Left colon (tissue), 2 donors: Measurements from ENCODE around the gene SRGAP3. TPM values are rescaled to one million over a fixed set of nuclear protein-coding genes. Genes with fewer than 3 reads are reported as not detected.

Experiments used
- ATAC-seq: fragments of 200-7000 bp; cut with Tn5 transposase; one replicate; pipeline ENCODE4 v1.9.1; 2020; ENCODE audit warnings: mild to moderate bottlenecking, moderate library complexity
- DNase-seq, 2 donors: peaks; one replicate each; pipeline ENCODE4 v3.0.0-alpha.2; 2020
- intact Hi-C, 2 donors: fragments of 100-400 bp; cut with DNase I in 1 of 2; cut with micrococcal nuclease in 1 of 2; formaldehyde crosslinking; loops; one replicate each; pipeline versions ENCODE4 v1.11.2 to v1.14.0; 2022; cut with DNase I, micrococcal nuclease
- total RNA-seq, 2 donors: library from RNA; stranded (reverse); fragmentation: NEBNext Ultra II Directional; extraction: Animal tissue kit (Norgen Biotek cat#: 25700); gene quantifications; one replicate each; pipeline ENCODE4 v1.2.1, GENCODE V29; 2021
- donor health status: DM: no; HTN: no; CAD: no.
- donor health status: DM: yes; HTN: yes; CAD: no.

SRGAP3 gene
- total RNA-seq, 2 donors from 2014 or later, result 7.9 to 8.0 TPM

- intact Hi-C loops, result no loop called here
- no peak for ATAC-seq
- no peak for DNase-seq
These were observed 258.9 kb downstream of the SRGAP3 start for GRCh38 chr3:8990266-8991215.

- intact Hi-C loops, result loop anchor here in 1 of 2 donors (5.0 kb wide), 1 partner anchor 78 kb away; no protein-coding TSS in a partner anchor
- ATAC-seq (no peak), DNase-seq (no peak)
These were observed 260.5 kb downstream of the SRGAP3 start for GRCh38 chr3:8988791-8989558.

DNA sequence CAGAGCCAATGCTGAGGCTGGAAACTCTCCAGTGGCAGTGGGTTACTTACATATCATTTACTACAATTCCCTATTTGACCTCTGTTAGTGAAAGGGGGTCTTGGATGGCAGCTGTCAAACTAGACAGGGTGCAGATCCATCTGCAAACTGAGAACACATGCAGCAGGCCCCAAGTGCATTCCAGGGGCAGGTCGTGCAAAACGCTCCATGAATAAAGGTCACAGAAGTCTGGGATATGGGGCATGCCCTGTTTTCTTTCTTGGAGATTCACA is 261.1 kb downstream of the SRGAP3 start:
- ATAC-seq, result no peak
- intact Hi-C loops, result loop anchor here in 1 of 2 donors (5.0 kb wide), 1 partner anchor 79 kb away; no protein-coding TSS in a partner anchor
- no peak for DNase-seq

- intact Hi-C loops, result loop anchor here in 1 of 2 donors (5.0 kb wide), 1 partner anchor 79 kb away; no protein-coding TSS in a partner anchor
- DNase-seq (peak in 1 of 2 donors; percentile 70), ATAC-seq (peak; percentile 65)
These were observed 261.6 kb downstream of the SRGAP3 start for GRCh38 chr3:8987645-8988383.

- ATAC-seq, result no peak
These were observed 262.2 kb downstream of the SRGAP3 start for GRCh38 chr3:8987226-8987625.

GRCh38 chr3:8986741-8987140 is 262.7 kb downstream of the SRGAP3 start:
- no peak for ATAC-seq
- intact Hi-C loops, result loop anchor here in 1 of 2 donors (5.0 kb wide), 1 partner anchor 81 kb away; no protein-coding TSS in a partner anchor
- DNase-seq, result no peak

More at GRCh38 chr3:8987226-8987625, 262.2 kb downstream of the SRGAP3 start:
- DNase-seq, result no peak
- intact Hi-C loops, result loop anchor here in 1 of 2 donors (5.0 kb wide), 1 partner anchor 80 kb away; no protein-coding TSS in a partner anchor

- intact Hi-C loops, result loop anchor here in 1 of 2 donors (5.0 kb wide), 1 partner anchor 81 kb away; no protein-coding TSS in a partner anchor
- ATAC-seq, result no peak
These were observed 263.6 kb downstream of the SRGAP3 start for GRCh38 chr3:8985876-8986275.

DNA sequence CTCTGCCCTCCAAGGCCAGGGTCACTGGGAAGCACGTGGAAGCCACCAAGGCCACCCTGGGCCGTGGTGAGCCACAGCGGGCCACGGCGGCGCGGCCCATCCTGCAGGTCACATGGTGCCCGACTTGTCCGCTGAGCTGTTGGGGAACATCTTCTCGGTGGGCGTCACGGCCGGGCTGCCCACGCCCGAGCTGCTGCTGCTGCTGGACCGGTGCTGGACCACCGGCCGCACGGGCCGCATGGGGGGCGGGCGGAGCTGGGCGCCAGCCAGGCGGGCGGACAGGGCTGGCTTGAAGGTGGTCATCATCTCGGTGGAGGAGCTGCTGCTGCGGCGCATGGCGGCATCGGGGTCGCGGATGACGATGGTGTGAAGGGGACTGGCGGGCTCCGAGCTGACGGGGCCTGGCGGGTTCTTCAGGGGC is 264.0 kb downstream of the SRGAP3 start:
- no peak for ATAC-seq

More at GRCh38 chr3:8985876-8986275, 263.6 kb downstream of the SRGAP3 start:
- no peak for DNase-seq

DNA sequence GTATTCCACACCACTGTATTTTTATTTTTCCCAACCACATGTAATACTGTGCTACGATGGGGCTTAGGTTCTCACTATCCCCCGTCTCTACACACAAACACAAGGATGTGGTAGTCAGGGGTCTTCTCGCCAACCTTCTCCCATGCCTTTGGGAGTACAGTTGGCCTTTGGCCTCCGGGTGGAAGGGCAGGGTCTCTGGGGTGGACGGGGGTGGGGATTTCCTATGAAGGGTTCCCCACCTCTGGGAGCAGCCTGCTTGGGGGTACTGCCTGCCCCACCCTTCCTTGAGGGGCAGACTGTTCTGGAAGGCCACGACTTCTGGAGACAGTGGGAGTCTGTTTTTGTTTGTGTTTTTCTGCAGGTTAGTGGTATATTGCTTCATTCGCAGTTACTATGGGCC is 264.9 kb downstream of the SRGAP3 start:
- no peak for ATAC-seq
- DNase-seq, result no peak
- intact Hi-C loops, result no loop called here

More for the DNA sequence above, 264.0 kb downstream of the SRGAP3 start:
- DNase-seq, result no peak
- intact Hi-C loops, result loop anchor here in 1 of 2 donors (5.0 kb wide), 1 partner anchor 82 kb away; no protein-coding TSS in a partner anchor

GRCh38 chr3:8984081-8984480 is 265.4 kb downstream of the SRGAP3 start:
- DNase-seq (no peak), ATAC-seq (no peak)
- intact Hi-C loops, result no loop called here

GRCh38 chr3:8983591-8983990 is 265.9 kb downstream of the SRGAP3 start:
- ATAC-seq (peak; percentile 92), DNase-seq (no peak)
- intact Hi-C loops, result no loop called here

DNA sequence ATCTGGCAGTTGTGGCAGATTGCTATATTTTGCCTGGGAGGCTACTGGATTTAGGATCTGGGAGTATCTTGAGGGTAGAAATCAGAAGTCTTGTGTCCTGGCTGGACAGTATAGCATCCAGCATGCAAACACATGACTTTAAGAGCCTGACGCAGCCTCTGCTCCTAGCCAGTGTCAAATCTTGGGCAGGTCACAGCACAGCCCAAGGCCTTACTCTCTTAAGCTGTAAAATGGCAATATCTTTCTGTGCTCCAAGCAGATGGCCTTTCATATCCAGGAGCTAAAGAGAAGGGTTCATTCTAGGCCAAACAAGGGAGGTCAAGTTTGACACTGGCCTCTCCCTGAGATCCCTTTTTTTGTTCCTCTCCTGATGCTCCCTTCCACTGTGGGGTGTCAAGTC is 266.4 kb downstream of the SRGAP3 start:
- DNase-seq, result no peak

GRCh38 chr3:8982509-8982908 is 266.9 kb downstream of the SRGAP3 start:
- no peak for ATAC-seq
- DNase-seq, result no peak
- intact Hi-C loops, result no loop called here

More for the DNA sequence above, 266.4 kb downstream of the SRGAP3 start:
- ATAC-seq, result peak; percentile 9
- intact Hi-C loops, result no loop called here

GRCh38 chr3:8981700-8982099 is 267.7 kb downstream of the SRGAP3 start:
- no peak for ATAC-seq
- intact Hi-C loops, result no loop called here
- no peak for DNase-seq

- ATAC-seq (no peak), DNase-seq (no peak)
- intact Hi-C loops, result no loop called here
These were observed 268.1 kb downstream of the SRGAP3 start for GRCh38 chr3:8981296-8981695.

- intact Hi-C loops, result no loop called here
- ATAC-seq (no peak), DNase-seq (no peak)
These were observed 268.6 kb downstream of the SRGAP3 start for GRCh38 chr3:8980756-8981257.

DNA sequence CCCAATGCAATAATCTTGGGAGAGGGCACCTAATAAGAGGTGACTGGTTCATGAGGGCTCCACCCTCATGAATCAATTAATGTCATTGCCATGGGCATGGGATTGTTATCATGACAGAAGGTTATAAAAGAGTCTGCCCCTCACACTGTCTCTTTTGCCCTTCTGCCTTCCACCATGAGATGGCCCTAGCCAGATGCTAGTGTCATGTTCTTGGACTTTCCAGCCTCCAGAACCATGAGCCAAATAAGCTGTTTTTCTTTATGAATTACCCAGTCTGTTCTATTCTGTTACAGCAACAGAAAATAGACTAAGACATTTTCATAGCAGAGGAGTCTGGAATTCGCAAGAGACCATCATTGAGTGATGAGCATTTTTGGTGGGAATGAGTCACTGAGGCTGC is 270.2 kb downstream of the SRGAP3 start:
- ATAC-seq, result no peak
- no peak for DNase-seq
- intact Hi-C loops, result no loop called here

DNA sequence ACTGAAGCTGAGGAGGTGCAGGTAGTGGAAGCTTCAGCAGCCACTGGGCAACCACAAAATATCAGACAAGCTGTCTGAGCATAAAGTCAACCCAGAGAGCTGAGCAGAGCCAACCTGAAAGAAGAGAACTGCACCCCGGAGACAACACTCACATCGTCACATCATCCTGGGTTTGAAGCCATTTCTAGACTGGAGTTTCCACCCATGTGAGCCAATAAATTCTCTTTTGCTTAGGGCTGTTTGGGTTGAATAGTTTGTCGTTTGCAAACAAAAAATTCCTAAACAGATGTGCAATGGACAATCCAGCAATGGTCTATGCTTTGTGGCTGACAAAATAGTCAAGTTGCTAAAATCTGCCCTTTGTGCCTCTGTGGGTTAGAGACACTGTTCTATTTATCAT is 270.9 kb downstream of the SRGAP3 start:
- intact Hi-C loops, result no loop called here
- ATAC-seq (no peak), DNase-seq (no peak)
